ENCODE results near the gene GNAL.

Gene GNAL

GRCh38 chr18:11665146-11665545 is 23.9 kb upstream of the GNAL start (continued):
- TF ChIP-seq ZBTB6 (tag by site-specific recombination; IDR thresholded peaks at IDR 0.05) (no peak), REST (tag by site-specific recombination; IDR thresholded peaks at IDR 0.05) (no peak), KLF10 (tag by site-specific recombination; IDR thresholded peaks at IDR 0.05) (no peak), ZNF16 (tag by site-specific recombination; IDR thresholded peaks at IDR 0.05; ENCODE audit: low read depth) (no peak), ZNF558 (tag by site-specific recombination; IDR thresholded peaks at IDR 0.05) (no peak), ZNF174 (tag by site-specific recombination; IDR thresholded peaks at IDR 0.05) (no peak), ZNF214 (tag by site-specific recombination; IDR thresholded peaks at IDR 0.05; ENCODE audit: borderline replicate concordance) (no peak)
- TF ChIP-seq, protein P1, sequence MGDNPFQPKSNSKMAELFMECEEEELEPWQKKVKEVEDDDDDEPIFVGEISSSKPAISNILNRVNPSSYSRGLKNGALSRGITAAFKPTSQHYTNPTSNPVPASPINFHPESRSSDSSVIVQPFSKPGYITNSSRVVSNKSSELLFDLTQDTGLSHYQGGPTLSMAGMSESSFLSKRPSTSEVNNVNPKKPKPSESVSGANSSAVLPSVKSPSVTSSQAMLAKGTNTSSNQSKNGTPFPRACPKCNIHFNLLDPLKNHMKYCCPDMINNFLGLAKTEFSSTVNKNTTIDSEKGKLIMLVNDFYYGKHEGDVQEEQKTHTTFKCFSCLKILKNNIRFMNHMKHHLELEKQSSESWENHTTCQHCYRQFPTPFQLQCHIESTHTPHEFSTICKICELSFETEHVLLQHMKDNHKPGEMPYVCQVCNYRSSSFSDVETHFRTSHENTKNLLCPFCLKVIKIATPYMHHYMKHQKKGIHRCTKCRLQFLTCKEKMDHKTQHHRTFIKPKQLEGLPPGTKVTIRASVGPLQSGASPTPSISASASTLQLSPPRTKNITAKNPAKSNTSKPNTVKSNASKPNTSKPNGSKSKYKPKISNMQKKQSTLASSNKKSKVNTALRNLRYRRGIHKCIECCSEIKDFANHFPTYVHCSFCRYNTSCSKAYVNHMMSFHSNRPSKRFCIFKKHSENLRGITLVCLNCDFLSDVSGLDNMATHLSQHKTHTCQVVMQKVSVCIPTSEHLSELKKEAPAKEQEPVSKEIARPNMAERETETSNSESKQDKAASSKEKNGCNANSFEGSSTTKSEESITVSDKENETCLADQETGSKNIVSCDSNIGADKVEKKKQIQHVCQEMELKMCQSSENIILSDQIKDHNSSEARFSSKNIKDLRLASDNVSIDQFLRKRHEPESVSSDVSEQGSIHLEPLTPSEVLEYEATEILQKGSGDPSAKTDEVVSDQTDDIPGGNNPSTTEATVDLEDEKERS (tag by site-specific recombination; IDR thresholded peaks at IDR 0.05): no peak
- TF ChIP-seq, protein P2, sequence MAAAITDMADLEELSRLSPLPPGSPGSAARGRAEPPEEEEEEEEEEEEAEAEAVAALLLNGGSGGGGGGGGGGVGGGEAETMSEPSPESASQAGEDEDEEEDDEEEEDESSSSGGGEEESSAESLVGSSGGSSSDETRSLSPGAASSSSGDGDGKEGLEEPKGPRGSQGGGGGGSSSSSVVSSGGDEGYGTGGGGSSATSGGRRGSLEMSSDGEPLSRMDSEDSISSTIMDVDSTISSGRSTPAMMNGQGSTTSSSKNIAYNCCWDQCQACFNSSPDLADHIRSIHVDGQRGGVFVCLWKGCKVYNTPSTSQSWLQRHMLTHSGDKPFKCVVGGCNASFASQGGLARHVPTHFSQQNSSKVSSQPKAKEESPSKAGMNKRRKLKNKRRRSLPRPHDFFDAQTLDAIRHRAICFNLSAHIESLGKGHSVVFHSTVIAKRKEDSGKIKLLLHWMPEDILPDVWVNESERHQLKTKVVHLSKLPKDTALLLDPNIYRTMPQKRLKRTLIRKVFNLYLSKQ (tag by site-specific recombination; IDR thresholded peaks at IDR 0.05; ENCODE audit: borderline replicate concordance): no peak

DNA sequence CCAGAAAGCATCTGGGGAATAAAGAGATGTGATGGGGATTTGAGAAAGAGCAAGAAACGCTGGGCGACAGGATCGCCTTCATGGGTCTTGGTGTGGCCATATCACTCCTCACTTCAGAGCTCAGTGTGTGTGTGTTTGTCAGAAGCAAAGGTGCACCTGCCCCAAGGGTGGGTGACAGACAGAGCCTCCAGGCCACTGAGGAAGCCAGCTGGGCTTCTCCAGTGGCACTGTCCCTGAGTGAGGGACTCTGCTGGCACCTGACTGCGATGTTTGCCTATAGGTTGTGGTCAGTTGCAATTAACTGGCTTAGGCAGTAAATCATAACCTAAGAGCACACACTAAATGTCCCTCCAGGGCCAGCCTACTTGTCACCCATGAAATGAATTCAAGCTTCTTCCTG is 23.5 kb upstream of the GNAL start:
- Histone ChIP-seq H3K27ac (ENCODE audit: extremely low read depth, low read depth, low read length) (no peak overlapping the region), H3K9me3 (ENCODE audit: control insufficient read depth, insufficient read depth, low read depth, low read length) (no peaks in the 10 kb centered on the region), H3K4me3 (ENCODE audit: low read depth, low read length) (no peak overlapping the region), H3K4me1 (ENCODE audit: control insufficient read depth, insufficient read depth, low read length) (no peaks in the 10 kb centered on the region; the same call in 1 of the 2 replicates), H3K36me3 (ENCODE audit: control insufficient read depth in 2 of 2, insufficient read depth in 1 of 2, low read length in 2 of 2) (no peaks in the 10 kb centered on the region)
- ChIA-PET POLR2A (no interaction called here), CTCF (interaction anchor here (0.7 to 3.8 kb wide), 3 partner anchors 9 to 112 kb away, joined by 3 to 30 read pairs (median 3); no protein-coding TSS in a partner anchor)
- TF ChIP-seq MZF1 (tag by site-specific recombination; IDR thresholded peaks at IDR 0.05; ENCODE audit: borderline replicate concordance): no peak
- no peak for TF ChIP-seq ZNF600 (tag by site-specific recombination; IDR thresholded peaks at IDR 0.05)

- TF ChIP-seq ZBTB1 (tag by site-specific recombination; IDR thresholded peaks at IDR 0.05): no peak
- TF ChIP-seq ZNF214 (tag by site-specific recombination; IDR thresholded peaks at IDR 0.05; ENCODE audit: borderline replicate concordance): no peak
- TF ChIP-seq REST (tag by site-specific recombination; IDR thresholded peaks at IDR 0.05): no peak
- no peak for TF ChIP-seq EGR2 (tag by site-specific recombination; IDR thresholded peaks at IDR 0.05; ENCODE audit: low read depth)
- no peak for TF ChIP-seq ZNF426 (tag by site-specific recombination; IDR thresholded peaks at IDR 0.05)
- TF ChIP-seq, protein P2 (tag by site-specific recombination; IDR thresholded peaks at IDR 0.05; ENCODE audit: borderline replicate concordance): no peak
- TF ChIP-seq ZNF692 (tag by site-specific recombination; IDR thresholded peaks at IDR 0.05): no peak
- no peak overlapping the region for H3K4me3 ChIP-seq (ENCODE audit: low read depth, low read length)
- ChIA-PET POLR2A (no interaction called here), CTCF (interaction anchor here (1.1 to 3.8 kb wide), 3 partner anchors 10 to 272 kb away, joined by 3 to 30 read pairs (median 5); no protein-coding TSS in a partner anchor)
- no peaks in the 10 kb centered on the region for H3K9me3 ChIP-seq (ENCODE audit: control insufficient read depth, insufficient read depth, low read depth, low read length)
- no peaks in the 10 kb centered on the region for H3K36me3 ChIP-seq (ENCODE audit: control insufficient read depth in 2 of 2, insufficient read depth in 1 of 2, low read length in 2 of 2)
- no peaks in the 10 kb centered on the region; the same call in 1 of the 2 replicates for H3K4me1 ChIP-seq (ENCODE audit: control insufficient read depth, insufficient read depth, low read length)
- H3K27ac ChIP-seq (ENCODE audit: extremely low read depth, low read depth, low read length): no peak overlapping the region
These were observed 22.9 kb upstream of the GNAL start for GRCh38 chr18:11666176-11666575.

All from HEK293 (cell line).